OCI-LY3 (cell line): ENCODE results near the gene SP1.
A peak's percentile ranks its signal among the peaks of the same experiment; 100 is the strongest.

Experiments used
- CTCF ChIP-seq: fragments of 200-600, 300-600 bp; sonication (generic); IDR thresholded peaks from 2 replicates; pipeline ENCODE4 v1.5.1; 2014; ENCODE audit warnings: antibody characterized with exemption, low read length, low read depth
- EZH2phosphoT487 ChIP-seq: fragments of 200-600 bp; shearing (Covaris generic); IDR thresholded peaks from 2 replicates; pipeline ENCODE4 v1.6.1; 2018; ENCODE audit warnings: antibody characterized with exemption, mixed run types, low read depth

GRCh38 chr12:53451661-53452158 is 71.7 kb downstream of the SP1 start, which contains the start of gene PCBP2:
- TF ChIP-seq CTCF: peak; percentile 75
- TF ChIP-seq EZH2phosphoT487: no peak
